ENCODE data around the gene MREG. TPM values are rescaled to one million over a fixed set of nuclear protein-coding genes. Genes with fewer than 3 reads are reported as not detected.
"Not testable (repeated sequence)": the region's sequence is repeated elsewhere in the genome, so short reads cannot be mapped to it uniquely, and the experiment has no call there.

MREG gene
- total and polyA plus RNA-seq, 9 of the 15 experiments (the other 6 are each of a cell fraction or from before 2014, with no cell fraction given): 0.77 to 3.8 (median 2.3) TPM

GRCh38 chr2:215958257-215958656, 55.1 kb downstream of the MREG start:
- BruUV-seq (replicated peaks): no TSS peak

GRCh38 chr2:215957354-215958122, 55.8 kb downstream of the MREG start:
- POLR2A ChIA-PET: interaction anchor here (0.6 kb wide), 1 partner anchor 65 kb away, joined by 3 read pairs; no protein-coding TSS in a partner anchor
- not testable (repeated sequence) for FAIRE-seq
- intact Hi-C loops (cut with micrococcal nuclease): loop anchor here (10.0 kb wide), 1 partner anchor 147 kb away; the partner anchor contains the start of gene XRCC5

More at GRCh38 chr2:215958257-215958656, 55.1 kb downstream of the MREG start:
- TF ChIP-seq NCOA4 (IDR thresholded peaks at IDR 0.05; ENCODE audit: partially characterized antibody) (no peak), EZH2 (IDR thresholded peaks at IDR 0.05; ENCODE audit: borderline replicate concordance, low read depth, low read length) (no peak), CHD2 (IDR thresholded peaks at IDR 0.05; ENCODE audit: low read depth, low read length) (no peak), FUS (optimal IDR thresholded peaks at IDR 0.05; ENCODE audit: low read depth, low read length) (no peak), GTF2A2 (tag; IDR thresholded peaks at IDR 0.05) (no peak), CHD4 (IDR thresholded peaks at IDR 0.05; ENCODE audit: insufficient read depth, insufficient replicate concordance, low read depth, low read length, poor library complexity, severe bottlenecking) (no peak)
- ChIA-PET POLR2A (no interaction called here), CTCF (ENCODE audit: low intra/inter-chr PET ratio) (no interaction called here)
- H3K4me3 ChIP-seq: no peak overlapping the region
- FAIRE-seq (no peak), DNase-seq (ENCODE audit: extremely low read depth in 1 of 4, low spot score in 3 of 4) (no peak), ATAC-seq (no peak)
- no peak overlapping the region for H3K27ac ChIP-seq (ENCODE audit: extremely low read depth, low read depth, low read length)
- WGBS (ENCODE audit: insufficient coverage, low coverage, missing lambda C conversion rate): 61% methylated on average over 3 of the region's 4 CpGs
- no peaks in the 10 kb centered on the region; a peak in 1 of 5 replicates for H3K4me1 ChIP-seq (replicated peaks in 1 of 2; ENCODE audit: control insufficient read depth in 2 of 2, insufficient read depth in 2 of 2, low read length in 2 of 2)
- H3K4me2 ChIP-seq (ENCODE audit: insufficient read depth, low read length): no peak overlapping the region
- H3K27me3 ChIP-seq (ENCODE audit: control insufficient read depth in 2 of 2, insufficient read depth in 2 of 2, low read length in 2 of 2): no peaks in the 10 kb centered on the region
- H3K9ac ChIP-seq (ENCODE audit: insufficient read depth in 1 of 2, low read depth in 2 of 2, low read length in 2 of 2): no peak overlapping the region
- intact Hi-C loops (cut with micrococcal nuclease): loop anchor here (10.0 kb wide), 1 partner anchor 147 kb away; the partner anchor contains the start of gene XRCC5
- H4K20me1 ChIP-seq (replicated peaks; ENCODE audit: control insufficient read depth, insufficient read depth, low read length): no peaks in the 10 kb centered on the region
- no peaks in the 10 kb centered on the region for H3K79me2 ChIP-seq (ENCODE audit: control insufficient read depth, insufficient read depth, low read length)
- H3K36me3 ChIP-seq (ENCODE audit: control insufficient read depth, insufficient read depth, low read length): no peaks in the 10 kb centered on the region
- no peaks in the 10 kb centered on the region for H3K9me3 ChIP-seq (replicated peaks; ENCODE audit: control insufficient read depth, insufficient read depth, low read depth, low read length)
- no peak overlapping the region for H2AFZ ChIP-seq (ENCODE audit: low read depth, low read length)
- in situ Hi-C loops (cut with MboI): no loop called here
- no peaks in the 10 kb centered on the region for H3K9me1 ChIP-seq (ENCODE audit: control insufficient read depth, insufficient read depth, low read length)

More at GRCh38 chr2:215957354-215958122, 55.8 kb downstream of the MREG start:
- in situ Hi-C loops (cut with MboI); H3K4me2 ChIP-seq (ENCODE audit: insufficient read depth, low read length); H4K20me1 ChIP-seq (replicated peaks; ENCODE audit: control insufficient read depth, insufficient read depth, low read length); BruUV-seq (replicated peaks); DNase-seq (ENCODE audit: extremely low read depth in 1 of 4, low spot score in 3 of 4); H3K4me3 ChIP-seq; H3K36me3 ChIP-seq (ENCODE audit: control insufficient read depth, insufficient read depth, low read length); H3K9me1 ChIP-seq (ENCODE audit: control insufficient read depth, insufficient read depth, low read length); ATAC-seq; H3K9me3 ChIP-seq (replicated peaks; ENCODE audit: control insufficient read depth, insufficient read depth, low read depth, low read length); H3K27ac ChIP-seq (ENCODE audit: extremely low read depth, low read depth, low read length); H3K79me2 ChIP-seq (ENCODE audit: control insufficient read depth, insufficient read depth, low read length); H3K4me1 ChIP-seq (replicated peaks in 1 of 2; ENCODE audit: control insufficient read depth in 2 of 2, insufficient read depth in 2 of 2, low read length in 2 of 2); H3K27me3 ChIP-seq (ENCODE audit: control insufficient read depth in 2 of 2, insufficient read depth in 2 of 2, low read length in 2 of 2); H2AFZ ChIP-seq (ENCODE audit: low read depth, low read length); CTCF ChIA-PET (ENCODE audit: low intra/inter-chr PET ratio); H3K9ac ChIP-seq (ENCODE audit: insufficient read depth in 1 of 2, low read depth in 2 of 2, low read length in 2 of 2): not testable (repeated sequence)
- TF ChIP-seq ZNF146 (CRISPR knock-in tag; IDR thresholded peaks at IDR 0.05; ENCODE audit: unreplicated experiment): peak; percentile 66
- 48% methylated on average over 4 of the region's 10 CpGs for WGBS (ENCODE audit: insufficient coverage, low coverage, missing lambda C conversion rate)

Measured in K562 (cell line).